ENCODE data around the gene C10orf105. TPM values are rescaled to one million over a fixed set of nuclear protein-coding genes. Genes with fewer than 3 reads are reported as not detected.

The C10orf105 gene
- total and polyA plus RNA-seq, 2 of the 8 experiments (the other 6 are each of a cell fraction or from before 2014, with no cell fraction given), result 0.71 to 0.73 TPM

DNA sequence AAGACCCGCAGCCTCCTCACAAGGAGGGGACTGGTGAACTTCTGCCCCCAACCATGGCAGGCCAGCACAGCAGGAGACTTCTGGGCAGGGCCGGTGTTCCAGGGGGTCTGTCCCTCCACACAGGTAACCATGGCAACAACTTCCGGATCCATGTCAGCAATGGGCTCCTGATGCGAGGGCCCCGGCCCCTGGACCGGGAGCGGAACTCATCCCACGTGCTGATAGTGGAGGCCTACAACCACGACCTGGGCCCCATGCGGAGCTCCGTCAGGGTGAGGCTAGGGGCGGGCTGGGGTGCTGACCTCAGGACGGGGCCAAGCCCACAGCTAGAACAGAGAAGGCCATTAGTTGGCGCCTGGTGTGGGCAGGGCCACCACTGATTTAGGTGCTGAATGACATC lies 5.7 kb upstream of the C10orf105 start (continued):
- TF ChIP-seq HDAC2 (IDR thresholded peaks at IDR 0.05; ENCODE audit: borderline replicate concordance in 1 of 2, low read depth in 2 of 2, low read length in 2 of 2), result no peak
- TF ChIP-seq SP2 (IDR thresholded peaks at IDR 0.05; ENCODE audit: low read length), result no peak
- TF ChIP-seq ASH2L (IDR thresholded peaks at IDR 0.05; ENCODE audit: low read length), result no peak
- no peak for TF ChIP-seq NANOG (IDR thresholded peaks at IDR 0.05; ENCODE audit: insufficient read depth, low read depth, low read length, poor library complexity, severe bottlenecking)
- TF ChIP-seq TAF1 (IDR thresholded peaks at IDR 0.05; ENCODE audit: low read depth, low read length), result no peak
